GM23248 (cell line): Measurements from ENCODE around the gene KRT10. TPM values are rescaled to one million over a fixed set of nuclear protein-coding genes. Genes with fewer than 3 reads are reported as not detected.
A peak's percentile ranks its signal among the peaks of the same experiment; 100 is the strongest.
"Not testable (repeated sequence)": the region's sequence is repeated elsewhere in the genome, so short reads cannot be mapped to it uniquely, and the experiment has no call there.

Experiments
- DNase-seq: peaks from one replicate; pipeline ENCODE4 v3.0.0-alpha.2; 2015
- H2AFZ ChIP-seq: fragments of 200-600 bp; sonication (generic); 2 replicates; pipeline ENCODE4 v1.6.1; 2016; ENCODE audit warnings: antibody characterized with exemption
- H3F3A ChIP-seq: fragments of 200-600 bp; sonication (generic); 2 replicates; pipeline ENCODE4 v1.6.1; 2016; ENCODE audit warnings: mild to moderate bottlenecking, antibody characterized with exemption, mixed run types; ENCODE audit not compliant: insufficient read depth
- H3K27ac ChIP-seq: fragments of 200-600 bp; sonication (generic); 2 replicates; pipeline ENCODE4 v1.5.1; 2016; ENCODE audit warnings: mild to moderate bottlenecking
- H3K27me3 ChIP-seq: fragments of 200-600 bp; sonication (generic); replicated peaks from 2 replicates; pipeline ENCODE4 v1.6.1; 2016; ENCODE audit warnings: mild to moderate bottlenecking; ENCODE audit not compliant: insufficient read depth
- H3K36me3 ChIP-seq: fragments of 200-600 bp; sonication (generic); 2 replicates; pipeline ENCODE4 v1.6.1; 2016; ENCODE audit warnings: low read depth, mild to moderate bottlenecking
- H3K4me1 ChIP-seq: fragments of 200-600 bp; sonication (generic); 2 replicates; pipeline ENCODE4 v1.6.1; 2016; ENCODE audit warnings: mild to moderate bottlenecking; ENCODE audit not compliant: insufficient read depth
- H3K4me2 ChIP-seq: fragments of 200-600 bp; sonication (generic); one replicate; pipeline ENCODE4 v1.6.1; 2016; ENCODE audit warnings: mild to moderate bottlenecking; ENCODE audit not compliant: unreplicated experiment
- H3K4me3 ChIP-seq: fragments of 200-600 bp; sonication (generic); 2 replicates; pipeline ENCODE4 v1.5.1; 2016; ENCODE audit warnings: mild to moderate bottlenecking
- H3K79me2 ChIP-seq: fragments of 200-600 bp; sonication (generic); 2 replicates; pipeline ENCODE4 v1.6.1; 2016; ENCODE audit warnings: mild to moderate bottlenecking; ENCODE audit not compliant: insufficient read depth
- H3K9ac ChIP-seq: fragments of 200-600 bp; sonication (generic); 2 replicates; pipeline ENCODE4 v1.6.1; 2016; ENCODE audit warnings: mild to moderate bottlenecking
- H3K9me2 ChIP-seq: fragments of 200-600 bp; sonication (generic); 2 replicates; pipeline ENCODE4 v1.6.1; 2016; ENCODE audit warnings: mixed run types, mild to moderate bottlenecking, moderate library complexity; ENCODE audit not compliant: insufficient read depth
- H3K9me3 ChIP-seq: fragments of 200-600 bp; sonication (generic); one replicate; pipeline ENCODE4 v1.6.1; 2017; ENCODE audit warnings: low read depth
- H4K20me1 ChIP-seq: fragments of 200-600 bp; sonication (generic); 2 replicates; pipeline ENCODE4 v1.6.0; 2016; ENCODE audit not compliant: insufficient read depth
- EZH2 ChIP-seq: fragments of 200-600 bp; sonication (generic); IDR thresholded peaks from 2 replicates; pipeline ENCODE4 v1.6.1; 2018; ENCODE audit warnings: antibody characterized with exemption, mild to moderate bottlenecking; ENCODE audit not compliant: insufficient read depth, poor library complexity, severe bottlenecking
- EZH2phosphoT487 ChIP-seq: fragments of 200-600 bp; sonication (generic); IDR thresholded peaks from 2 replicates; pipeline ENCODE4 v1.6.1; 2018; ENCODE audit warnings: antibody characterized with exemption, moderate library complexity, mild to moderate bottlenecking, low read depth; ENCODE audit not compliant: insufficient read depth
- WGBS, 2 experiments: methylation state at CpG; one replicate each; pipeline ENCODE4 v1.1.6; 2015 to 2017; ENCODE audit warnings: low lambda C conversion rate in 2 of 2, low coverage in 1 of 2; ENCODE audit errors: missing lambda C conversion rate in 2 of 2; 5-methylcytosine and 5-hydroxymethylcytosine counted together
- in situ Hi-C: fragments of 300-500 bp; cut with MboI; formaldehyde crosslinking; loops from 2 replicates; pipeline ENCODE4 v1.15.0; 2020
- polyA plus RNA-seq: library from polyadenylated mRNA; unstranded; fragments of >200 nt; fragmentation: Nextera tagmentation; extraction: Ambion mirVana; gene quantifications from 2 replicates; pipeline ENCODE4 v1.2.1, GENCODE V29; 2016
- total RNA-seq: library from RNA; depleted of rRNA; stranded (reverse); fragments of >200 nt; shearing (Covaris generic); gene quantifications from 2 replicates; pipeline ENCODE4 v1.2.3, GENCODE V29; 2014

KRT10 gene
- total and polyA plus RNA-seq, 2 experiments from 2014 or later: 23.3 to 145 TPM

DNA sequence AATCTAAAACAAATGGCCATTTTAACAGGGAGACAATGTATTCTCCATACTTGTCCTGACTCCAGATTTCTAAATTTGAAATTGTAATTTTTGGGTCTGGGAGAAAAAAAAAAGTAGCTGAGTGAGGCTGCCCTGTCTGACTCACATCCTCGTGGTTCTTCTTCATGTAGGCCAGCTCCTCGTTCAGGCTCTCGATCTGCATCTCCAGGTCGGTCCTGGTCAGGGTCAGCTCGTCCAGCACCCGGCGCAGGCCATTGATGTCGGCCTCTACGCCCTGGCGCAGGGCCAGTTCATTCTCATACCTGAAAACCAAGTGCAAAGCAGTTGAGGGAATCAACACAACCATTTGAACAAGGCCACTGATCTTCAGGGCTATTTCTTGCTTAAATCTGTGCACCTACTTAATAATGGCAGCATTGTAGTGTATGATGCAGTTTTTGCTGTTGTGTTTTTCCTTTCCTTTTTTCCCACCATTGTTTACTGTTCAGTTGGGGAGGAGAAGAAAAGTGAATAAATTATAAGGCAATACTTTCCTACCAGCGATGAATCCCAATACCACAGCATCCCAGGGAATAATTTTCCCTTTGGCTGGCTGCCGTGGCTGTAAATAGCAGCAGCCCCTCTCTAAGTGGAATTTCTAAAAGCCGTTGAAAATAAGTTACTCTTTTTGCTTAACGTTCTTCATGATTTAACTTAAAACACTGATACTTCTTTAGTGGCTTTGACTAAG lies 42.4 kb upstream of the KRT10 start:
- TF ChIP-seq EZH2 (no peak), EZH2phosphoT487 (no peak)
- Histone ChIP-seq H3F3A (no peaks in the 10 kb centered on the region), H3K4me2 (no peak overlapping the region), H2AFZ (no peak overlapping the region), H3K36me3 (no peaks in the 10 kb centered on the region), H4K20me1 (no peaks in the 10 kb centered on the region), H3K9ac (no peak overlapping the region), H3K4me3 (no peak overlapping the region), H3K9me2 (no peaks in the 10 kb centered on the region), H3K27ac (no peak overlapping the region), H3K9me3 (no peaks in the 10 kb centered on the region), H3K27me3 (no peaks in the 10 kb centered on the region), H3K79me2 (no peaks in the 10 kb centered on the region), H3K4me1 (no peaks in the 10 kb centered on the region)
- DNase-seq: peak; percentile 17
- 90 to 93% methylated on average over 14 of the region's 14 CpGs for WGBS, 2 experiments
- in situ Hi-C loops: no loop called here

DNA sequence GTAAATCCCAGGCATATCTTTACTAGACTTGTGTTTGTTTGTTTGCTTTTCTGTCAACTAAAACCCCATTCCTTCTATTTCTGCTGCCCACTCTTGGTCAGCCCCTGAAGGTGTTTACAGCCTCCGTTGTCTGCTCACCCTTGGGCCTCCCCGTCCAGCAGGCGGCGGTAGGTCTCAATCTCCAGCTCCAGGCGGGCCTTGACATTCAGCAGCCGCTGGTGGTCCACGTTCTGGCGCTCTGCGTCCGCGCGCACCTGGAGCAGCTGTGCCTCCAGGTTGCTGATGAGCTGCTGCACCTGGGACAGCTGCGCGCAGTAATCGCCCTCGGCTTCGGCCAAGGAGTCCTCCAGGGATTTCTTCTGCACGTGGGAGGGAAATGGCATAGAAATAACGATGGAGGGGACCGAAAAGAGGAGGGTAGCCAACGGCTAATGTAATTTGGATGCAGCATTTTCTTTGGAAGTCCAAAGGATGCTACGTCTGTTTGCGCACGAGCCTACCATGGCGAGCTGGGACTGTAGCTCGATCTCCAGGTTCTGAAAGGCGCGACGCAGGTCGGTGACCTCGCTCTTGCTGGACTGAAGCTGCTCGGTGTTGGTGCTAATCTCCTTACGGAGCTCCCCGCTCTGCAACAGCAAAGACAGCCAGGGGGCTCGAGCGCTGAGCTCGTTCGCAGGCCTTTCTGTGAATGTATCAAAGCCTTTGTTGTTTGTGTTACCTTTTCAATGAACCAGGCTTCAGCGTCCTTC lies 40.7 kb upstream of the KRT10 start:
- Histone ChIP-seq H3K9me3 (no peaks in the 10 kb centered on the region), H2AFZ (no peak overlapping the region), H3K4me2 (no peak overlapping the region), H3K9ac (no peak overlapping the region), H3F3A (no peaks in the 10 kb centered on the region), H4K20me1 (no peaks in the 10 kb centered on the region), H3K27ac (no peak overlapping the region), H3K36me3 (no peaks in the 10 kb centered on the region), H3K9me2 (no peaks in the 10 kb centered on the region), H3K79me2 (no peaks in the 10 kb centered on the region), H3K4me3 (no peak overlapping the region), H3K27me3 (no peaks in the 10 kb centered on the region), H3K4me1 (no peaks in the 10 kb centered on the region)
- no peak for DNase-seq
- TF ChIP-seq EZH2 (no peak), EZH2phosphoT487 (no peak)
- WGBS, 2 experiments: 73 to 74% methylated on average over 31 to 39 of the region's 39 CpGs
- in situ Hi-C loops: no loop called here

DNA sequence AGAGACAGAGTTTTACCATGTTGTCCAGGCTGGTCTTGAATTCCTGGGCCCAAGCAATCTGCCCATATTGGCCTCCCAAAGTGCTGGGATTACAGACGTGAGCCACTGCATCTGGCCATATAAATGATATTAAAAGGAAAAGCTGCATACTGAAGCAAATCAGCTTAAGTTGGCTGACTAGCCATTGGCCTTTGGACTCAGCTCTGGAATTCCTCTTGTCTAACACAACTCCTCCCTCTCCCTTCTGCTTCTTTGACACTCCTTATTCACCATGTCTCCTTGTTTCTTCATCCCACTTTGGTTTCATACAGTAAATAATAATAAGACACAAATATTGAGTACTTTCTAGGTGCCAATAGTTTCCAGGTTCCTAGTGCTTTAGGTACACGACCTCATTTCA lies 37.1 kb upstream of the KRT10 start:
- no peaks in the 10 kb centered on the region for H3K79me2 ChIP-seq
- H3K27me3 ChIP-seq: no peaks in the 10 kb centered on the region
- WGBS, 2 experiments: 82 to 87% methylated on average over 2 of the region's 2 CpGs
- no peak for DNase-seq
- H3K9ac ChIP-seq: no peak overlapping the region
- no peak overlapping the region for H3K4me3 ChIP-seq
- no peak overlapping the region for H3K27ac ChIP-seq
- no peaks in the 10 kb centered on the region for H4K20me1 ChIP-seq
- in situ Hi-C loops: no loop called here
- no peak overlapping the region for H3K4me2 ChIP-seq
- TF ChIP-seq EZH2 (no peak), EZH2phosphoT487 (no peak)
- peaks cover 14% of the 10 kb centered on the region for H3F3A ChIP-seq
- H3K36me3 ChIP-seq: no peaks in the 10 kb centered on the region
- peaks cover 18% of the 10 kb centered on the region for H3K4me1 ChIP-seq
- no peak overlapping the region for H2AFZ ChIP-seq
- no peaks in the 10 kb centered on the region for H3K9me3 ChIP-seq
- H3K9me2 ChIP-seq: no peaks in the 10 kb centered on the region

DNA sequence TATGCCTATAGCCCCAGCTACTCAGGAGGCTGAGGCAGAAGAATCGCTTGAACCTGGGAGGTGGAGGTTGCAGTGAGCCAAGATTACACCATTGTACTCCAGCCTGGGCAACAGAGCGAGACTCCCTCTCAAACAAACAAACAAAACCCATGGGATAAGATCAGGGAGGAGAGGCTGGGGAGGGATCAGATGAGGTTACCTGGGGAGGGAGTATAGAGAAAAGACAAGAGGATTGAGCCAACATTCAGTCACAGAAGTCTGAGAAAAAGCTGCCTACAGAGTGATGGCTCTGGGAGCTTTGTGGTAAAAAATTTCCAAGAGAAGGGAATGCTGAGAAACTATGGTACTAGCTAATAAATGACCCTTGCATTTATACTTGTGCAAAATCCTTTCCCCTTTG lies 36.3 kb upstream of the KRT10 start:
- H2AFZ ChIP-seq, H3K9me2 ChIP-seq, H3K27ac ChIP-seq, H3K27me3 ChIP-seq, H3K9ac ChIP-seq, H4K20me1 ChIP-seq, H3K36me3 ChIP-seq, H3K9me3 ChIP-seq, H3K79me2 ChIP-seq, in situ Hi-C loops, DNase-seq, H3K4me3 ChIP-seq, H3K4me2 ChIP-seq: not testable (repeated sequence)
- peaks cover 25% of the 10 kb centered on the region for H3K4me1 ChIP-seq
- peaks cover 18% of the 10 kb centered on the region for H3F3A ChIP-seq
- 100% methylated on average over 2 of the region's 2 CpGs for WGBS, 2 experiments
